Measurements from ENCODE around the gene LIMS1.
"Not testable (repeated sequence)": the region's sequence is repeated elsewhere in the genome, so short reads cannot be mapped to it uniquely, and the experiment has no call there.

GRCh38 chr2:108655270-108655669 is 121.0 kb downstream of the LIMS1 start:
- not testable (repeated sequence) for TF ChIP-seq CTCF, POLR2A (IDR thresholded peaks at IDR 0.05)
